Gastrocnemius medialis (tissue), 4 donors: ENCODE data around the gene ALG1L2.
"Not testable (repeated sequence)": the region's sequence is repeated elsewhere in the genome, so short reads cannot be mapped to it uniquely, and the experiment has no call there.

Experiments
- POLR2A ChIP-seq, 2 donors: fragments of 450-650 bp; IDR thresholded peaks; one replicate each; pipeline ENCODE4 v1.6.1; 2017; ENCODE audit warnings: antibody characterized with exemption in 2 of 2, mild to moderate bottlenecking in 2 of 2, moderate library complexity in 2 of 2
- TF ChIP-seq, protein P1 (sequence below), 5 experiments: fragments of 450-650 bp in 3 of 5; fragments of 200-600 bp in 2 of 5; sonication (generic) in 2 of 5; IDR thresholded peaks in 4 of 5; conservative IDR thresholded peaks in 1 of 5; 1 replicate in 4 of 5; 2 replicates in 1 of 5; pipeline ENCODE4 v1.5.1; 2016 to 2019; ENCODE audit warnings: antibody characterized with exemption in 5 of 5, mild to moderate bottlenecking in 3 of 5, moderate library complexity in 3 of 5

DNA sequence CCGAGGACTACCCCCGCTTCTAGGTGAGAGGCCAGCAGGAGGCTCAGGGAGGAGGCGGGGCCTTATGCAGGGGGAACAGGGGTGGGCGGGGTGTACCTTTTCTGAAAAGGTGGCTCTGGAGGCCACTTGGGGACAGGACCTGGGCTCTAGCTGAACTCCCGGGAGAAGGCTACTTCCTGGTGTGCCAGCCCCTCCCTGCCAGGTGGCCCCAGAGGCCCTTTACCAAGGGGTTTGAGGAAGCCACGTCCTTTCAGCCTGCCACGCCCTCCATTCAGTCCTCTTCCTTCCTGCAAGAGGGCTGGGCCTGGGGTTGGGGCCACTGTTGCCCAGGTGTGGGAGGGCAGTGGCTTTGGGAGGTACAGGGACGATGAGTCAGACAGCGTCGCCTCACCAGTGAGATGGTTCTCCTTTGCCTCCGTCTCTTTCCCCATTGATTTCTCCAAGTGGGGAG lies 12.9 kb downstream of the ALG1L2 start:
- TF ChIP-seq, protein P1, sequence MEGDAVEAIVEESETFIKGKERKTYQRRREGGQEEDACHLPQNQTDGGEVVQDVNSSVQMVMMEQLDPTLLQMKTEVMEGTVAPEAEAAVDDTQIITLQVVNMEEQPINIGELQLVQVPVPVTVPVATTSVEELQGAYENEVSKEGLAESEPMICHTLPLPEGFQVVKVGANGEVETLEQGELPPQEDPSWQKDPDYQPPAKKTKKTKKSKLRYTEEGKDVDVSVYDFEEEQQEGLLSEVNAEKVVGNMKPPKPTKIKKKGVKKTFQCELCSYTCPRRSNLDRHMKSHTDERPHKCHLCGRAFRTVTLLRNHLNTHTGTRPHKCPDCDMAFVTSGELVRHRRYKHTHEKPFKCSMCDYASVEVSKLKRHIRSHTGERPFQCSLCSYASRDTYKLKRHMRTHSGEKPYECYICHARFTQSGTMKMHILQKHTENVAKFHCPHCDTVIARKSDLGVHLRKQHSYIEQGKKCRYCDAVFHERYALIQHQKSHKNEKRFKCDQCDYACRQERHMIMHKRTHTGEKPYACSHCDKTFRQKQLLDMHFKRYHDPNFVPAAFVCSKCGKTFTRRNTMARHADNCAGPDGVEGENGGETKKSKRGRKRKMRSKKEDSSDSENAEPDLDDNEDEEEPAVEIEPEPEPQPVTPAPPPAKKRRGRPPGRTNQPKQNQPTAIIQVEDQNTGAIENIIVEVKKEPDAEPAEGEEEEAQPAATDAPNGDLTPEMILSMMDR (IDR thresholded peaks at IDR 0.05 in 4 of 5, conservative IDR thresholded peaks at IDR 0.05 in 1 of 5): not testable (repeated sequence)
- not testable (repeated sequence) for TF ChIP-seq POLR2A (IDR thresholded peaks at IDR 0.05)
